AG04450 (cell line): ENCODE measurements around the gene RRN3. TPM values are rescaled to one million over a fixed set of nuclear protein-coding genes. Genes with fewer than 3 reads are reported as not detected.
"Not testable (repeated sequence)": the region's sequence is repeated elsewhere in the genome, so short reads cannot be mapped to it uniquely, and the experiment has no call there.

Experiments
- CTCF ChIA-PET: fragments of 300-600, 350-600 bp; formaldehyde crosslinking; extraction: SDS; loops from one replicate; lab custom pipeline; 2022; ENCODE audit warnings: antibody characterized with exemption, inconsistent platforms; lab: Charles Lee
- POLR2A ChIA-PET: fragments of 350-600 bp; formaldehyde crosslinking; extraction: SDS; loops from one replicate; lab custom pipeline; 2021; ENCODE audit warnings: antibody characterized with exemption, inconsistent platforms; lab: Yijun Ruan, JAX
- DNase-seq: peaks from one replicate; pipeline ENCODE4 v3.0.0-alpha.2; 2011; ENCODE audit warnings: low read depth, low spot score
- H3K27ac ChIP-seq: one replicate; pipeline ENCODE4 v1.5.1; 2012; ENCODE audit warnings: low read depth, low read length, control low read depth
- H3K27me3 ChIP-seq: one replicate; pipeline ENCODE4 v1.6.0; 2012; ENCODE audit warnings: low read length; ENCODE audit not compliant: control insufficient read depth, insufficient read depth
- H3K4me3 ChIP-seq: 2 replicates; pipeline ENCODE4 v1.5.1; 2011; ENCODE audit warnings: mild to moderate bottlenecking, low read depth, low read length, control low read depth
- H3K9me3 ChIP-seq: 2 replicates; pipeline ENCODE4 v1.5.1; 2012; ENCODE audit warnings: low read length; ENCODE audit not compliant: control insufficient read depth, insufficient read depth
- polyA plus RNA-seq: library from polyadenylated mRNA; depleted of rRNA; stranded (reverse); fragments of >200 nt; gene quantifications from 2 replicates; pipeline ENCODE4 v1.2.3, GENCODE V29; 2011; rRNA removed
- small RNA-seq: library from RNA; depleted of rRNA; stranded (forward); fragments of <200 nt; gene quantifications from one replicate; pipeline ENCODE3, GENCODE V24; 2012; ENCODE audit warnings: low read depth; ENCODE audit not compliant: insufficient read length

The RRN3 gene
- polyA plus RNA-seq, 1 experiment: 45.3 TPM

DNA sequence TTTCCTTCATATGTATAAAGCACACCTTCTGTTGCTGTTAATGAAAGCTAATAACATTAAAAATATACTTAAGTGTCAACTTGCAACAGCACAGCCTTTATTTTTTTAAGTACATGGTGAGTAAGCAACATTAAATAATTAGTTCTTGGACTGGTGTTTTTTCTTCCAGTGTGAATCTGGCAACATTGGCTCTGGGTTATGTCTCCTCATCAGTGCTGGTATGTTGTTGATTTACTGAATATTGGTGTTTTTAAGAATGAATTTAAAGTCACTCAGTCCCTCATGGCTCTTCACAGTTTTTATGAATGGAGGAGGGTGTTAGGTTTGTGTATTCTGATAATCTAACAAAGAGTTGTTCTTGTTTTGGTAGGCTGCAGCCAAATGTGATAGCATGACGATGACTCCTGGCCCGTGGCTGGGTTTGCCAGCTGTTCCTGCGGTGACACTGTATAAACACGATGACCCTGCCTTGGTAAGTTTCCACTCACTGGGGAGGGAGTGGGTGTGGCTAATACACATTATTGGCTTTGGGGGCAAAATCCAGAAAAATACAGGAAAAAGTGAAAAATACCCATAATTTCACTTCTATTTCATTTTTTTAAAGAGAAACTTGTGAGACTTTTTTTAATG is 77.0 kb downstream of the RRN3 start:
- CTCF ChIA-PET, POLR2A ChIA-PET, H3K27ac ChIP-seq, H3K27me3 ChIP-seq, H3K4me3 ChIP-seq, H3K9me3 ChIP-seq: not testable (repeated sequence)
- peak; percentile 42 for DNase-seq

DNA sequence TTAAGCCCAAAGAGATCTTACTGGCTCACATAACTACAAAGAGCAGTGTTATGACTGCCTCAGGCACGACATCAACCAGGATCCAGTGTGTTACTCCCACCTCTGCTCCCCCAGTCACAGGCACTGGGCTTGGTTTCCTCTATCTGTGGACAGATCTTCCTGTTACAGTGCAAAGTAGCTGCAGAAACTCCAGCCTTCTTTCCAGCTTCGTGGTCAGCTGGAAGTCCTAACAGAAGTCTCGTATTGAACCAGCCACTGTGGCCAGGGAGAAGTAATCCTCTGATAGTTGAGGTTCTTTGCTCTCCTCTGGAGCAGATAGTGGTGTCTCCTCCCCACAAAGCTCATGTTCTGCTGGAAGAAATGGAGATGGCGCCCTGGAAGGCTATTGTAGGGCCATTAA is 77.7 kb downstream of the RRN3 start:
- POLR2A ChIA-PET, H3K9me3 ChIP-seq, H3K27me3 ChIP-seq, DNase-seq, CTCF ChIA-PET, H3K4me3 ChIP-seq: not testable (repeated sequence)
- H3K27ac ChIP-seq: peak overlapping the region; percentile 58

DNA sequence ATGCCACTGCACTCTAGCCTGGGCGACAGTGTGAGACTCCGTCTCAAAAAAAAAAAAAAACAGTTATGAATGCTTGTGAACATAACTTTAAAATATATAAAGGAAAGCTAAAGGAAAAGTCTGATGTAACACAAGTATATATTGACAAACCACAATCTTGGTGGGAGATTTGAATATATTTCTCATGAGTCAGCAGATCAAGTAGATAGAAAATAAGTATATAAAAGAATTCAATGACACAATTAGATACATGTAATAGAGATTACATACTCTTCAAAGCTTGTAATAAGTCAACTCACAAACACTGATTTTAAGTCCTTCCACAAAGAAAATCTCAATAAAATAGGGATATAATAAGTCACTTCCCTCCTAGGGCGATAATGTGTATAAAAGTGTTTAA is 78.4 kb downstream of the RRN3 start:
- H3K4me3 ChIP-seq, H3K27me3 ChIP-seq, DNase-seq, POLR2A ChIA-PET, H3K9me3 ChIP-seq: not testable (repeated sequence)
- peak overlapping the region; percentile 52 for H3K27ac ChIP-seq
- CTCF ChIA-PET: interaction anchor here (0.6 kb wide), 1 partner anchor 657 kb away, joined by 3 read pairs; no protein-coding TSS in a partner anchor

DNA sequence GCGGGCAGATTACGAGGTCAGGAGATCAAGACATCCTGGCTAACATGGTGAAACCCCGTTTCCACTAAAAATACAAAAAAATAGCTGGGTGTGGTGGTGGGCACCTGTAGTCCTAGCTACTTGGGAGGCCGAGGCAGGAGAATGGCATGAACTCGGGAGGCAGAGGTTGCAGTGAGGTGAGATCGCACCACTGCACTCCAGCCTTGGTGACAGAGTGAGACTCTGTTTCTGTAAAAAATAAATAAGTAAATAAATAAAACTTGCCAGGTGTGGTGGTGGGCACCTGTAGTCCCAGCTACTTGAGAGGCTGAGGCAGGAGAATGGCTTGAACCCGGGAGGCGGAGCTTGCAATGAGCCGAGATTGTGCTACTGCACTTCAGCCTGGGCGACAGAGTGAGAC is 81.1 kb downstream of the RRN3 start:
- CTCF ChIA-PET, POLR2A ChIA-PET, H3K27me3 ChIP-seq, H3K27ac ChIP-seq, H3K4me3 ChIP-seq, H3K9me3 ChIP-seq, DNase-seq: not testable (repeated sequence)

Small RNA genes within 50 kb of the gene (small RNA-seq; reads per million reads assigned to genes)
- not detected for gene MIR1972-1

Other genes starting within 250 kb of the RRN3 start
- 51.0 and 63.4 TPM in 2 replicates for gene NPIPA1, start 156.8 kb downstream of the RRN3 start, polyA plus RNA-seq
- gene PDXDC1, start 119.2 kb downstream of the RRN3 start, polyA plus RNA-seq: 90.7 and 93.9 TPM in 2 replicates
- gene NTAN1, start 38.2 kb downstream of the RRN3 start, polyA plus RNA-seq: 80.2 and 82.7 TPM in 2 replicates